Neural cell (in vitro differentiated cells): ENCODE results near the gene ANXA6. TPM values are rescaled to one million over a fixed set of nuclear protein-coding genes. Genes with fewer than 3 reads are reported as not detected.

ENCODE experiments used
- H2AFZ ChIP-seq: fragments of 200-600, 300-800 bp; sonication (generic), shearing (Covaris generic); 2 replicates; pipeline ENCODE4 v1.6.0; 2014; ENCODE audit warnings: low read depth, mild to moderate bottlenecking, antibody characterized with exemption, low read length, moderate library complexity
- H3F3A ChIP-seq: fragments of 200-600 bp; shearing (Covaris generic); 2 replicates; pipeline ENCODE4 v1.6.1; 2016; ENCODE audit warnings: mild to moderate bottlenecking, moderate library complexity, mixed read lengths, antibody characterized with exemption, low read length; ENCODE audit not compliant: insufficient read depth, poor library complexity, severe bottlenecking
- H3K27ac ChIP-seq: fragments of 200-600, 300-800 bp; sonication (generic), shearing (Covaris generic); 2 replicates; pipeline ENCODE4 v1.5.1; 2014; ENCODE audit warnings: mild to moderate bottlenecking, low read length, moderate library complexity
- H3K27me3 ChIP-seq: fragments of 300-800, 200-600 bp; sonication (generic), shearing (Covaris generic); 2 replicates; pipeline ENCODE4 v1.6.0; 2014; ENCODE audit warnings: mild to moderate bottlenecking, low read depth, low read length, moderate library complexity; ENCODE audit not compliant: insufficient read depth
- H3K36me3 ChIP-seq: fragments of 300-800, 200-600 bp; sonication (generic), shearing (Covaris generic); 2 replicates; pipeline ENCODE4 v1.5.1; 2014; ENCODE audit warnings: mild to moderate bottlenecking, antibody characterized with exemption, low read length, moderate library complexity; ENCODE audit not compliant: insufficient read depth
- H3K4me2 ChIP-seq: fragments of 300-800, 200-600 bp; sonication (generic), shearing (Covaris generic); 2 replicates; pipeline ENCODE4 v1.6.0; 2014; ENCODE audit warnings: mild to moderate bottlenecking, low read length
- H3K4me3 ChIP-seq: fragments of 300-800, 200-600 bp; sonication (generic), shearing (Covaris generic); 2 replicates; pipeline ENCODE4 v1.5.1; 2014; ENCODE audit warnings: mild to moderate bottlenecking, low read length, moderate library complexity
- H3K79me2 ChIP-seq: fragments of 200-600 bp; shearing (Covaris generic); replicated peaks from 2 replicates; pipeline ENCODE4 v1.6.0; 2014; ENCODE audit warnings: mild to moderate bottlenecking, low read length, moderate library complexity; ENCODE audit not compliant: insufficient read depth
- H3K9ac ChIP-seq: fragments of 300-800, 200-600 bp; sonication (generic), shearing (Covaris generic); 2 replicates; pipeline ENCODE4 v1.6.1; 2016; ENCODE audit warnings: mild to moderate bottlenecking, low read length, mixed read lengths
- H3K9me2 ChIP-seq: fragments of 200-600 bp; shearing (Covaris generic); 2 replicates; pipeline ENCODE4 v1.6.1; 2016; ENCODE audit warnings: mild to moderate bottlenecking, low read length, mixed read lengths; ENCODE audit not compliant: insufficient read depth
- H3K9me3 ChIP-seq: fragments of 200-600, 300-800 bp; sonication (generic), shearing (Covaris generic); 2 replicates; pipeline ENCODE4 v1.6.1; 2016; ENCODE audit warnings: mild to moderate bottlenecking, mixed run types, low read length, moderate library complexity, mixed read lengths
- H4K20me1 ChIP-seq: fragments of 200-600 bp; shearing (Covaris generic); 2 replicates; pipeline ENCODE4 v1.6.1; 2016; ENCODE audit warnings: mild to moderate bottlenecking, mixed run types; ENCODE audit not compliant: insufficient read depth
- CTCF ChIP-seq: fragments of 450-650 bp; IDR thresholded peaks from 2 replicates; pipeline ENCODE4 v1.5.1; 2014; ENCODE audit warnings: antibody characterized with exemption, mild to moderate bottlenecking, moderate library complexity; ENCODE audit not compliant: poor library complexity, severe bottlenecking
- EP300 ChIP-seq: fragments of 450-650 bp; conservative IDR thresholded peaks from 2 replicates; pipeline ENCODE4 v1.6.1; 2014; ENCODE audit warnings: antibody characterized with exemption, mild to moderate bottlenecking, moderate library complexity; ENCODE audit not compliant: poor library complexity, severe bottlenecking
- EZH2 ChIP-seq: fragments of 200-600, 300-800 bp; shearing (Covaris generic), sonication (generic); IDR thresholded peaks from 2 replicates; pipeline ENCODE4 v1.6.1; 2014; ENCODE audit warnings: antibody characterized with exemption, low read length, borderline replicate concordance, mild to moderate bottlenecking; ENCODE audit not compliant: insufficient read depth, poor library complexity, severe bottlenecking
- MXI1 ChIP-seq: fragments of 450-650 bp; conservative IDR thresholded peaks from 2 replicates; pipeline ENCODE4 v1.6.1; 2014; ENCODE audit warnings: antibody characterized with exemption, mild to moderate bottlenecking; ENCODE audit not compliant: poor library complexity, severe bottlenecking
- POLR2AphosphoS5 ChIP-seq: IDR thresholded peaks from 2 replicates; pipeline ENCODE4 v1.6.1; 2012
- RAD21 ChIP-seq: fragments of 450-650 bp; conservative IDR thresholded peaks from 2 replicates; pipeline ENCODE4 v1.6.1; 2014; ENCODE audit warnings: antibody characterized with exemption, mild to moderate bottlenecking, moderate library complexity
- SMC3 ChIP-seq: fragments of 450-650 bp; conservative IDR thresholded peaks from 2 replicates; pipeline ENCODE4 v1.6.1; 2014; ENCODE audit warnings: antibody characterized with exemption, mild to moderate bottlenecking, moderate library complexity; ENCODE audit not compliant: poor library complexity
- TAF1 ChIP-seq: IDR thresholded peaks from 2 replicates; pipeline ENCODE4 v1.6.1; 2012; ENCODE audit warnings: low read depth
- polyA plus RNA-seq: library from polyadenylated mRNA; depleted of rRNA; stranded (reverse); fragments of >200 nt; gene quantifications from 2 replicates; pipeline ENCODE4 v1.2.3, GENCODE V29; 2014
- TF ChIP-seq, protein P1 (sequence below): IDR thresholded peaks from 2 replicates; pipeline ENCODE4 v1.6.1; 2012; ENCODE audit warnings: borderline replicate concordance

The ANXA6 gene
- polyA plus RNA-seq, 1 donor from 2014 or later = 27.5 TPM

- H3K27me3 ChIP-seq = no peaks in the 10 kb centered on the region
- H3K9me3 ChIP-seq = no peaks in the 10 kb centered on the region
- no peak overlapping the region for H3K9ac ChIP-seq
- H4K20me1 ChIP-seq = no peaks in the 10 kb centered on the region
- no peak for TF ChIP-seq EZH2
- TF ChIP-seq POLR2AphosphoS5 = no peak
- TF ChIP-seq SMC3 = no peak
- no peak for TF ChIP-seq RAD21
- no peak for TF ChIP-seq CTCF
- TF ChIP-seq, protein P1, sequence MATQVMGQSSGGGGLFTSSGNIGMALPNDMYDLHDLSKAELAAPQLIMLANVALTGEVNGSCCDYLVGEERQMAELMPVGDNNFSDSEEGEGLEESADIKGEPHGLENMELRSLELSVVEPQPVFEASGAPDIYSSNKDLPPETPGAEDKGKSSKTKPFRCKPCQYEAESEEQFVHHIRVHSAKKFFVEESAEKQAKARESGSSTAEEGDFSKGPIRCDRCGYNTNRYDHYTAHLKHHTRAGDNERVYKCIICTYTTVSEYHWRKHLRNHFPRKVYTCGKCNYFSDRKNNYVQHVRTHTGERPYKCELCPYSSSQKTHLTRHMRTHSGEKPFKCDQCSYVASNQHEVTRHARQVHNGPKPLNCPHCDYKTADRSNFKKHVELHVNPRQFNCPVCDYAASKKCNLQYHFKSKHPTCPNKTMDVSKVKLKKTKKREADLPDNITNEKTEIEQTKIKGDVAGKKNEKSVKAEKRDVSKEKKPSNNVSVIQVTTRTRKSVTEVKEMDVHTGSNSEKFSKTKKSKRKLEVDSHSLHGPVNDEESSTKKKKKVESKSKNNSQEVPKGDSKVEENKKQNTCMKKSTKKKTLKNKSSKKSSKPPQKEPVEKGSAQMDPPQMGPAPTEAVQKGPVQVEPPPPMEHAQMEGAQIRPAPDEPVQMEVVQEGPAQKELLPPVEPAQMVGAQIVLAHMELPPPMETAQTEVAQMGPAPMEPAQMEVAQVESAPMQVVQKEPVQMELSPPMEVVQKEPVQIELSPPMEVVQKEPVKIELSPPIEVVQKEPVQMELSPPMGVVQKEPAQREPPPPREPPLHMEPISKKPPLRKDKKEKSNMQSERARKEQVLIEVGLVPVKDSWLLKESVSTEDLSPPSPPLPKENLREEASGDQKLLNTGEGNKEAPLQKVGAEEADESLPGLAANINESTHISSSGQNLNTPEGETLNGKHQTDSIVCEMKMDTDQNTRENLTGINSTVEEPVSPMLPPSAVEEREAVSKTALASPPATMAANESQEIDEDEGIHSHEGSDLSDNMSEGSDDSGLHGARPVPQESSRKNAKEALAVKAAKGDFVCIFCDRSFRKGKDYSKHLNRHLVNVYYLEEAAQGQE = no peak
- TF ChIP-seq EP300 = no peak
- TF ChIP-seq MXI1 = no peak
- TF ChIP-seq TAF1 = no peak
- no peaks in the 10 kb centered on the region for H3K36me3 ChIP-seq
- no peak overlapping the region for H3K4me3 ChIP-seq
- H3K4me2 ChIP-seq = no peak overlapping the region
- no peaks in the 10 kb centered on the region for H3F3A ChIP-seq
- no peaks in the 10 kb centered on the region for H3K79me2 ChIP-seq
- H3K9me2 ChIP-seq = no peaks in the 10 kb centered on the region
- no peak overlapping the region for H2AFZ ChIP-seq
- no peak overlapping the region for H3K27ac ChIP-seq
Measured at GRCh38 chr5:151075698-151076331, 81.8 kb downstream of the ANXA6 start.

DNA sequence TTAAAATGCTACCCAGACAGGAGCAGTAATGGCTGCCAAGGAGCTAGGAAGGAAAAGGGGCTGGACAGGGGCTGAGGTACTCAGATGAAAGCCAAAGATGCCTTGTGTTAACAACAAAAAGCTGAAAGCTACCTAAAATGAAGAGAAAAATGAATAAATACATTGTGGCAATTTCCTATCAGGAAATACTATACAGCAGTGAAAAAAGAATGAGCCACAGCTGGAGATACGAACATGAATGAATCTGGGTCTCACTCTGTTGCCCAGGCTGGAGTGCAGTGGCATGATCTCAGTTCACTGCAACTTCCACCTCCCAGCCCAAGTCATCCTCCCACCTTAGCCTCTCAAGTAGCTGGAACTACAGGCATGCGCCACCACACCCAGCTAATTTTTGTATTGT is 83.0 kb downstream of the ANXA6 start:
- Histone ChIP-seq H3K27ac (no peak overlapping the region), H3K9me3 (no peaks in the 10 kb centered on the region), H3K4me3 (no peak overlapping the region), H3K9me2 (no peaks in the 10 kb centered on the region), H3K27me3 (no peaks in the 10 kb centered on the region), H3K79me2 (no peaks in the 10 kb centered on the region), H3F3A (no peaks in the 10 kb centered on the region), H2AFZ (no peak overlapping the region), H3K9ac (no peak overlapping the region), H3K36me3 (no peaks in the 10 kb centered on the region), H3K4me2 (no peak overlapping the region), H4K20me1 (no peaks in the 10 kb centered on the region)
- TF ChIP-seq EP300 = no peak
- TF ChIP-seq, protein P1 = no peak
- no peak for TF ChIP-seq RAD21
- no peak for TF ChIP-seq CTCF
- TF ChIP-seq MXI1 = no peak
- no peak for TF ChIP-seq EZH2
- no peak for TF ChIP-seq TAF1
- TF ChIP-seq SMC3 = no peak
- TF ChIP-seq POLR2AphosphoS5 = no peak
